ENCODE data around the gene SVOP. TPM values are rescaled to one million over a fixed set of nuclear protein-coding genes. Genes with fewer than 3 reads are reported as not detected.
"Not testable (repeated sequence)": the region's sequence is repeated elsewhere in the genome, so short reads cannot be mapped to it uniquely, and the experiment has no call there.

SVOP gene
- total RNA-seq, 1 donor from 2014 or later, result not detected

DNA sequence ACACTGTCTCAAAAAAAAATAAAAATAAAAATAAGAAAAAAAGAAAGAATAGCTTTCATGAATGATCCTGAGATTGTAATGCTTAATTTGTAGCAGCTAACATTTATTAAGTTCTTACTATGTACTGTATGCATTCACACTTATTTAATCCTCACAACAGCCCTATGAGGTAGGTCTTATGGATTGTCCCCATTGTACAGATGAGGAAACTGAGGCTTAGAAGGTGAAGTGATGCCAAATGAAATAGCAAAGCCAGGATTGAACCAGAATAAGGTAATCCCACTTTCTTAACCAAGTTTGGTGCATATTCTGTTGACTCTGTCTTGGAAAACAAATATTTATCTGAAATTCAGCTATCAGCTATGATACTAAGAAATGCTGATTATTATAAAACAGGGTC is 33.7 kb upstream of the SVOP start:
- H3K4me1 Mint-ChIP-seq (ENCODE audit: low read depth, unreplicated experiment), result no peaks in the 10 kb centered on the region

DNA sequence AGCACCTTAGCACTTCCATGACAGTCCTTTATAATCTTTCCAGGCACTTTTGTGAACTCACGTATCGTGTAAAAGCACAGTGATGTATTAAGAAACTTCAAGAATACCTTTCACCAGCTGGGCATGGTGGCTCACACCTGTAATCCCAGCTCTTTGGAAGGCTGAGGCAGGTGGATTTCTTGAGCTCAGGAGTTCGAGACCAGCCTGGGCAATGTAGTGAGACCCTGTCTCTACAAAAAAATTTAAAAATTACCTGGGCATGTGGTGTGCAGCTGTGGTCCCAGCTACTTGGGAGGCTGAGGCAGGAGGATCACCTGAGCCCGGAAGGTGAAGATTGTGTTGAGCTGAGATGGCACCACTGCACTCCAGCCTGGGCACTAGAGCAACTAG is 33.3 kb upstream of the SVOP start:
- not testable (repeated sequence) for H3K36me3 Mint-ChIP-seq (ENCODE audit: low read depth, unreplicated experiment); H2AFZ ChIP-seq (ENCODE audit: low read depth, low read length); H3K4me1 ChIP-seq (ENCODE audit: insufficient read depth, low read length); H3K9me3 Mint-ChIP-seq (ENCODE audit: unreplicated experiment); H3K4me1 Mint-ChIP-seq (ENCODE audit: low read depth, unreplicated experiment); H3K27me3 Mint-ChIP-seq (ENCODE audit: low read depth, unreplicated experiment); H3K27ac Mint-ChIP-seq (ENCODE audit: unreplicated experiment); H3K36me3 ChIP-seq (ENCODE audit: insufficient read depth, low read length); H4K20me1 ChIP-seq (ENCODE audit: insufficient read depth, low read length); DNase-seq (ENCODE audit: low read depth); H3K9ac ChIP-seq (ENCODE audit: low read length); FAIRE-seq; H3K27me3 ChIP-seq (ENCODE audit: insufficient read depth, low read length); H3K9me3 ChIP-seq (ENCODE audit: insufficient read depth, low read depth, low read length); H3K27ac ChIP-seq (ENCODE audit: low read depth, low read length); H3K4me3 ChIP-seq (ENCODE audit: insufficient read depth, low read depth, low read length)
- Histone ChIP-seq H3K4me2 (ENCODE audit: low read length) (peak overlapping the region; percentile 88), H3K79me2 (ENCODE audit: insufficient read depth, low read length) (peaks cover 18% of the 10 kb centered on the region)
- H3K4me3 Mint-ChIP-seq (ENCODE audit: unreplicated experiment), result peak overlapping the region; percentile 96

More for the DNA sequence above, 33.7 kb upstream of the SVOP start:
- TF ChIP-seq, protein P1, sequence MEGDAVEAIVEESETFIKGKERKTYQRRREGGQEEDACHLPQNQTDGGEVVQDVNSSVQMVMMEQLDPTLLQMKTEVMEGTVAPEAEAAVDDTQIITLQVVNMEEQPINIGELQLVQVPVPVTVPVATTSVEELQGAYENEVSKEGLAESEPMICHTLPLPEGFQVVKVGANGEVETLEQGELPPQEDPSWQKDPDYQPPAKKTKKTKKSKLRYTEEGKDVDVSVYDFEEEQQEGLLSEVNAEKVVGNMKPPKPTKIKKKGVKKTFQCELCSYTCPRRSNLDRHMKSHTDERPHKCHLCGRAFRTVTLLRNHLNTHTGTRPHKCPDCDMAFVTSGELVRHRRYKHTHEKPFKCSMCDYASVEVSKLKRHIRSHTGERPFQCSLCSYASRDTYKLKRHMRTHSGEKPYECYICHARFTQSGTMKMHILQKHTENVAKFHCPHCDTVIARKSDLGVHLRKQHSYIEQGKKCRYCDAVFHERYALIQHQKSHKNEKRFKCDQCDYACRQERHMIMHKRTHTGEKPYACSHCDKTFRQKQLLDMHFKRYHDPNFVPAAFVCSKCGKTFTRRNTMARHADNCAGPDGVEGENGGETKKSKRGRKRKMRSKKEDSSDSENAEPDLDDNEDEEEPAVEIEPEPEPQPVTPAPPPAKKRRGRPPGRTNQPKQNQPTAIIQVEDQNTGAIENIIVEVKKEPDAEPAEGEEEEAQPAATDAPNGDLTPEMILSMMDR (IDR thresholded peaks at IDR 0.05; ENCODE audit: insufficient read depth, low read depth, low read length), result no peak
- TF ChIP-seq EZH2 (IDR thresholded peaks at IDR 0.05; ENCODE audit: insufficient read depth, low read length), result no peak
- H3K4me1 ChIP-seq (ENCODE audit: insufficient read depth, low read length), result peaks cover 4% of the 10 kb centered on the region
- no peaks in the 10 kb centered on the region for H3K9me3 ChIP-seq (ENCODE audit: insufficient read depth, low read depth, low read length)
- no peak overlapping the region for H3K4me2 ChIP-seq (ENCODE audit: low read length)
- H3K36me3 ChIP-seq (ENCODE audit: insufficient read depth, low read length), result peaks cover 6% of the 10 kb centered on the region
- H3K27me3 ChIP-seq (ENCODE audit: insufficient read depth, low read length), result no peaks in the 10 kb centered on the region
- H3K4me3 ChIP-seq (ENCODE audit: insufficient read depth, low read depth, low read length), result no peak overlapping the region
- no peak overlapping the region for H3K4me3 Mint-ChIP-seq (ENCODE audit: unreplicated experiment)
- H3K9ac ChIP-seq (ENCODE audit: low read length), result no peak overlapping the region
- H3K27ac Mint-ChIP-seq (ENCODE audit: unreplicated experiment), result no peak overlapping the region
- peaks cover 18% of the 10 kb centered on the region for H3K79me2 ChIP-seq (ENCODE audit: insufficient read depth, low read length)
- H2AFZ ChIP-seq (ENCODE audit: low read depth, low read length), result no peak overlapping the region
- H4K20me1 ChIP-seq (ENCODE audit: insufficient read depth, low read length), result no peaks in the 10 kb centered on the region
- no peaks in the 10 kb centered on the region for H3K36me3 Mint-ChIP-seq (ENCODE audit: low read depth, unreplicated experiment)
- H3K9me3 Mint-ChIP-seq (ENCODE audit: unreplicated experiment), result no peaks in the 10 kb centered on the region
- DNase-seq (ENCODE audit: low read depth) (no peak), FAIRE-seq (no peak)
- no peak overlapping the region for H3K27ac ChIP-seq (ENCODE audit: low read depth, low read length)
- no peaks in the 10 kb centered on the region for H3K27me3 Mint-ChIP-seq (ENCODE audit: low read depth, unreplicated experiment)

DNA sequence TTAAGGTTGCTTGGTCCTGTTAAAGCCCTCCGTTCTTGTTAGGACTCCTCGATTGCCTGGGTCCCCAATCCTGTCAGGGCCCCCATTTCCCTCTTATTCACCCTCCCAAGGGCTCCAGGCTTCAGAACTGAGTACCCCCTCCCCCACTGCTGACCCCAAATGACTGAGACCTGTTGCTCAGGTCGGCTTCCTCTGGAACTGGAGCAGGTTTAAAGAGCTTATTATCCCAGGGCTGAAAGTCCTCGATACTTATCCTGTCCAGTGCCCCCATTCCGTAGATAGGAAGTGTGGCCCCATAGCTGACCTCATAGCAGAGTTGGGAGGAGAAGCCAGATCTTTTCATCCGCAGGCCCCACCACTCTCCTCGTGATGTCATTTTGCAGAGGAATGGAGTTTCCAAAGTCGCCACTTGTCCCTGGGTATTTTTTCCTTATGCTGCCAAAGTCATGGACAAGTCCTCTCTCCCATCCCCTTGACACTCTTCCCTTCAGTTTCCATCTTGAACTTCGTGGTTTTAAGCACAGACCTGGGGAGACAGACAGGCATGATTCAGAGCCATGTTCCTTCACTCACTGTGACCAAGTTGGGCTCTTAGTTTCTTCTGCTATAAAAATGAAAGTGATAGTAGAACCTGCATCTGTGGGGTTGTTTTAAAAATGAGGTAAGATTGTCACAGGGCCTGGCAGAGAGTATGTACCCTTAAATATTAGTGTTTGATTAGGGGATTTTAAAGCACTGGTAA is 32.7 kb upstream of the SVOP start:
- H3K9ac ChIP-seq (ENCODE audit: low read length), result peak overlapping the region; percentile 89
- FAIRE-seq, result no peak
- peak overlapping the region; percentile 88 for H3K4me2 ChIP-seq (ENCODE audit: low read length)

More for the DNA sequence above, 32.7 kb upstream of the SVOP start:
- no peak for DNase-seq (ENCODE audit: low read depth)
- TF ChIP-seq, protein P1 (IDR thresholded peaks at IDR 0.05; ENCODE audit: insufficient read depth, low read depth, low read length), result no peak
- TF ChIP-seq EZH2 (IDR thresholded peaks at IDR 0.05; ENCODE audit: insufficient read depth, low read length), result no peak
- H3K4me3 ChIP-seq (ENCODE audit: insufficient read depth, low read depth, low read length), result peak overlapping the region; percentile 92
- no peaks in the 10 kb centered on the region for H3K9me3 Mint-ChIP-seq (ENCODE audit: unreplicated experiment)
- peak overlapping the region; percentile 91 for H2AFZ ChIP-seq (ENCODE audit: low read depth, low read length)
- peak overlapping the region; percentile 93 for H3K27ac Mint-ChIP-seq (ENCODE audit: unreplicated experiment)
- peak overlapping the region; percentile 96 for H3K4me3 Mint-ChIP-seq (ENCODE audit: unreplicated experiment)
- H3K27me3 ChIP-seq (ENCODE audit: insufficient read depth, low read length), result no peaks in the 10 kb centered on the region
- peaks cover 4% of the 10 kb centered on the region for H3K4me1 ChIP-seq (ENCODE audit: insufficient read depth, low read length)
- no peak overlapping the region for H3K27ac ChIP-seq (ENCODE audit: low read depth, low read length)
- no peaks in the 10 kb centered on the region for H3K27me3 Mint-ChIP-seq (ENCODE audit: low read depth, unreplicated experiment)
- H3K4me1 Mint-ChIP-seq (ENCODE audit: low read depth, unreplicated experiment), result no peaks in the 10 kb centered on the region
- no peaks in the 10 kb centered on the region for H3K9me3 ChIP-seq (ENCODE audit: insufficient read depth, low read depth, low read length)
- peaks cover 18% of the 10 kb centered on the region for H3K79me2 ChIP-seq (ENCODE audit: insufficient read depth, low read length)
- peaks cover 2% of the 10 kb centered on the region for H3K36me3 ChIP-seq (ENCODE audit: insufficient read depth, low read length)
- no peaks in the 10 kb centered on the region for H4K20me1 ChIP-seq (ENCODE audit: insufficient read depth, low read length)
- H3K36me3 Mint-ChIP-seq (ENCODE audit: low read depth, unreplicated experiment), result no peaks in the 10 kb centered on the region

All from astrocyte (in vitro differentiated cells and primary cell).